Measurements from ENCODE around the gene DUSP28.

DNA sequence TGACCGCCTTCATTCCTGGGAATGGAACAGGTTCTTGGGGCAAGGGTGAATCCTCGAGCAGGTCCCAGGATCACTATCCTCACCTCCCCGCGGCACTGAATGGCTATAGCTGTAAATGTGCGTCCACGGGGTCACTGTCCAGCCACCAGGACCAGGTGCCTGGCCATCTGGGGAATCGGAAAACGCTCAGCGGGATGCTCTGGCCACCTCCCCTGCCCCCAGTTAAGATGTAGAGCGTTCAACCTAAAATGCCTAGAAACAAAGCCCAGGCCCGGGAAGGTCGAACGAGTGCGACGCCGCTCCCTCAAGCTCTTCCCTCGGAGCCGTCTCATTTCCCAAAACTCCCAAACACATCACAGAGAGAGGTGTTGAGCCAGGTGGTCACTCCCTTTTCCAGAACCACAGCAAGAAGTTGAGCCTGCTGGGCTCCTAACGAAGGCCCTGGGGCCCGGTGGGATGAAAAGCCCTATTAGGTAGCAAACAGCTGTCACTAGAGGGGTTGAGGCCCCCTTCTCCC is 25.6 kb downstream of the DUSP28 start:
- TF ChIP-seq, protein P1, sequence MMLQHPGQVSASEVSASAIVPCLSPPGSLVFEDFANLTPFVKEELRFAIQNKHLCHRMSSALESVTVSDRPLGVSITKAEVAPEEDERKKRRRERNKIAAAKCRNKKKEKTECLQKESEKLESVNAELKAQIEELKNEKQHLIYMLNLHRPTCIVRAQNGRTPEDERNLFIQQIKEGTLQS (IDR thresholded peaks at IDR 0.05; ENCODE audit: borderline replicate concordance, extremely low read depth, low read depth, low read length): no peak
- TF ChIP-seq TCF7 (IDR thresholded peaks at IDR 0.05; ENCODE audit: borderline replicate concordance) (no peak), SUPT20H (IDR thresholded peaks at IDR 0.05; ENCODE audit: borderline replicate concordance, control insufficient read depth, low read depth, low read length) (no peak), HDAC2 (IDR thresholded peaks at IDR 0.05) (0 out of 2 replicates have a peak, but pooled peaks have one; percentile 37), CTCF (IDR thresholded peaks at IDR 0.05 in 2 of 3, conservative IDR thresholded peaks at IDR 0.05 in 1 of 3; ENCODE audit: control insufficient read depth in 2 of 3, extremely low read depth in 1 of 3, insufficient read depth in 1 of 3, low read depth in 3 of 3, low read length in 3 of 3) (no peak), YBX1 (IDR thresholded peaks at IDR 0.05) (no peak), POLR2AphosphoS5 (IDR thresholded peaks at IDR 0.05; ENCODE audit: low read length) (no peak; the same call in 1 of the 2 replicates), BCLAF1 (IDR thresholded peaks at IDR 0.05) (no peak), POLR2A (IDR thresholded peaks at IDR 0.05; ENCODE audit: low read depth, low read length) (no peak), STAT3 (IDR thresholded peaks at IDR 0.05; ENCODE audit: low read depth, low read length) (no peak), BMI1 (IDR thresholded peaks at IDR 0.05; ENCODE audit: borderline replicate concordance) (no peak), EGR1 (IDR thresholded peaks at IDR 0.05; ENCODE audit: borderline replicate concordance in 1 of 2, low read depth in 2 of 2, low read length in 2 of 2) (no peak), NFIC (IDR thresholded peaks at IDR 0.05; ENCODE audit: low read depth, low read length) (no peak), EP300 (IDR thresholded peaks at IDR 0.05; ENCODE audit: borderline replicate concordance in 1 of 2, control insufficient read depth in 1 of 2, low read depth in 2 of 2, low read length in 2 of 2) (no peak)
